Neural progenitor cell (in vitro differentiated cells): Measurements from ENCODE around the gene TMEM121B. TPM values are rescaled to one million over a fixed set of nuclear protein-coding genes. Genes with fewer than 3 reads are reported as not detected.

Experiments used
- DNase-seq: peaks from one replicate; pipeline ENCODE4 v3.0.0-alpha.2; 2016; ENCODE audit warnings: low spot score
- H2AFZ ChIP-seq: fragments of 200-600 bp; sonication (generic); replicated peaks from 2 replicates; pipeline ENCODE4 v1.6.1; 2016; ENCODE audit warnings: antibody characterized with exemption
- H3F3A ChIP-seq: fragments of 200-600 bp; sonication (generic); 2 replicates; pipeline ENCODE4 v1.6.1; 2016; ENCODE audit warnings: antibody characterized with exemption, low read depth
- H3K27ac ChIP-seq: fragments of 200-600 bp; sonication (generic); 2 replicates; pipeline ENCODE4 v1.5.1; 2016; ENCODE audit warnings: mild to moderate bottlenecking
- H3K27me3 ChIP-seq: fragments of 200-600 bp; sonication (generic); 2 replicates; pipeline ENCODE4 v1.6.1; 2016; ENCODE audit warnings: mild to moderate bottlenecking, moderate library complexity
- H3K36me3 ChIP-seq: fragments of 200-600 bp; sonication (generic); 2 replicates; pipeline ENCODE4 v1.5.1; 2016
- H3K4me1 ChIP-seq: fragments of 200-600 bp; sonication (generic); 2 replicates; pipeline ENCODE4 v1.6.1; 2016; ENCODE audit warnings: mixed run types
- H3K4me2 ChIP-seq: fragments of 200-600 bp; sonication (generic); 2 replicates; pipeline ENCODE4 v1.6.1; 2016
- H3K4me3 ChIP-seq: fragments of 200-600 bp; sonication (generic); 2 replicates; pipeline ENCODE4 v1.5.1; 2016
- H3K79me2 ChIP-seq: fragments of 200-600 bp; sonication (generic); 2 replicates; pipeline ENCODE4 v1.6.1; 2016; ENCODE audit warnings: low read depth
- H3K9ac ChIP-seq: fragments of 200-600 bp; sonication (generic); 2 replicates; pipeline ENCODE4 v1.6.1; 2016
- H3K9me3 ChIP-seq: fragments of 200-600 bp; sonication (generic); 2 replicates; pipeline ENCODE4 v1.5.1; 2016; ENCODE audit warnings: low read depth
- H4K20me1 ChIP-seq: fragments of 200-600 bp; sonication (generic); 2 replicates; pipeline ENCODE4 v1.6.1; 2016; ENCODE audit warnings: low read depth
- H3K27ac Mint-ChIP-seq: 3 replicates; pipeline ENCODE4 v1.8.0; 2021; ENCODE audit warnings: mixed read lengths
- H3K27me3 Mint-ChIP-seq: 2 replicates; pipeline ENCODE4 v1.8.0; 2022; ENCODE audit warnings: low read depth, mild to moderate bottlenecking, inconsistent platforms, moderate library complexity, mixed read lengths; ENCODE audit not compliant: insufficient read depth
- H3K36me3 Mint-ChIP-seq: 3 replicates; pipeline ENCODE4 v1.8.0; 2021; ENCODE audit warnings: mixed read lengths
- H3K4me1 Mint-ChIP-seq: 3 replicates; pipeline ENCODE4 v1.8.0; 2021; ENCODE audit warnings: mixed read lengths
- H3K4me3 Mint-ChIP-seq: 3 replicates; pipeline ENCODE4 v1.8.0; 2021; ENCODE audit warnings: mild to moderate bottlenecking, moderate library complexity, mixed read lengths
- H3K9me3 Mint-ChIP-seq: 3 replicates; pipeline ENCODE4 v1.8.0; 2020; ENCODE audit warnings: mixed read lengths
- EZH2 ChIP-seq: fragments of 200-600 bp; sonication (generic); IDR thresholded peaks from 2 replicates; pipeline ENCODE4 v1.6.1; 2017; ENCODE audit warnings: antibody characterized with exemption, mild to moderate bottlenecking, moderate library complexity
- EZH2phosphoT487 ChIP-seq: fragments of 200-600 bp; sonication (generic); IDR thresholded peaks from 2 replicates; pipeline ENCODE4 v1.6.1; 2017; ENCODE audit warnings: antibody characterized with exemption
- total RNA-seq: library from RNA; depleted of rRNA; stranded (reverse); fragments of >200 nt; gene quantifications from 2 replicates; pipeline ENCODE4 v1.2.3, GENCODE V29; 2015; ENCODE audit warnings: low replicate concordance
- TF ChIP-seq, protein P1 (sequence below): fragments of 200-600 bp; sonication (generic); IDR thresholded peaks from 2 replicates; pipeline ENCODE4 v1.5.1; 2017; ENCODE audit warnings: antibody characterized with exemption, mild to moderate bottlenecking

Gene TMEM121B
- total RNA-seq, 1 donor from 2014 or later = 2.8 TPM

DNA sequence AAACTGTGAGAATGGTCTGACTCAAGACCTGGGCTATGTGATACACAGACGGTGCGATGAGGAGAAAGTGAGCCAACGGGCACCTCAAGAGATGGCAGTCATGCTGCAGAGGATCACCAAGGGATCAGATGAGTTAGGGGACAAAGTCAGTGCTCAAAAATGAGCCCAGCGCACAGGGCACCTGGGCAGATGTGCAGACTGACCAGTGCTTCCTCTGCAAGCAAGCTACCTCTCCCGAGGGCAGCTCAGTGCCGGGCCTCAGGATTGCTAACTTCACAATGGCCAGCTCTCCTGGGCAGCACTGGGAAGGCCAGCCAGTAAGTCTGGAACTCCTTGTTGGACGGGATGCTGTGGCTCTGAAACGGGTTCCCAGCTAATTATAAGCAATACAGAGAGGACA lies 22.7 kb upstream of the TMEM121B start:
- TF ChIP-seq, protein P1, sequence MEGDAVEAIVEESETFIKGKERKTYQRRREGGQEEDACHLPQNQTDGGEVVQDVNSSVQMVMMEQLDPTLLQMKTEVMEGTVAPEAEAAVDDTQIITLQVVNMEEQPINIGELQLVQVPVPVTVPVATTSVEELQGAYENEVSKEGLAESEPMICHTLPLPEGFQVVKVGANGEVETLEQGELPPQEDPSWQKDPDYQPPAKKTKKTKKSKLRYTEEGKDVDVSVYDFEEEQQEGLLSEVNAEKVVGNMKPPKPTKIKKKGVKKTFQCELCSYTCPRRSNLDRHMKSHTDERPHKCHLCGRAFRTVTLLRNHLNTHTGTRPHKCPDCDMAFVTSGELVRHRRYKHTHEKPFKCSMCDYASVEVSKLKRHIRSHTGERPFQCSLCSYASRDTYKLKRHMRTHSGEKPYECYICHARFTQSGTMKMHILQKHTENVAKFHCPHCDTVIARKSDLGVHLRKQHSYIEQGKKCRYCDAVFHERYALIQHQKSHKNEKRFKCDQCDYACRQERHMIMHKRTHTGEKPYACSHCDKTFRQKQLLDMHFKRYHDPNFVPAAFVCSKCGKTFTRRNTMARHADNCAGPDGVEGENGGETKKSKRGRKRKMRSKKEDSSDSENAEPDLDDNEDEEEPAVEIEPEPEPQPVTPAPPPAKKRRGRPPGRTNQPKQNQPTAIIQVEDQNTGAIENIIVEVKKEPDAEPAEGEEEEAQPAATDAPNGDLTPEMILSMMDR = no peak
- TF ChIP-seq EZH2 (no peak), EZH2phosphoT487 (no peak)
- Mint-ChIP-seq H3K27me3 (no peaks in the 10 kb centered on the region), H3K27ac (no peak overlapping the region), H3K9me3 (no peaks in the 10 kb centered on the region), H3K4me1 (no peaks in the 10 kb centered on the region), H3K4me3 (no peak overlapping the region), H3K36me3 (peaks cover 21% of the 10 kb centered on the region)
- Histone ChIP-seq H3K4me1 (no peaks in the 10 kb centered on the region), H3K27me3 (no peaks in the 10 kb centered on the region), H4K20me1 (peaks cover 14% of the 10 kb centered on the region), H3K4me2 (no peak overlapping the region), H3F3A (no peaks in the 10 kb centered on the region), H3K4me3 (no peak overlapping the region), H3K9ac (no peak overlapping the region), H3K27ac (no peak overlapping the region), H3K9me3 (no peaks in the 10 kb centered on the region), H3K79me2 (peaks cover 12% of the 10 kb centered on the region), H3K36me3 (no peaks in the 10 kb centered on the region), H2AFZ (no peak overlapping the region)
- DNase-seq = no peak

DNA sequence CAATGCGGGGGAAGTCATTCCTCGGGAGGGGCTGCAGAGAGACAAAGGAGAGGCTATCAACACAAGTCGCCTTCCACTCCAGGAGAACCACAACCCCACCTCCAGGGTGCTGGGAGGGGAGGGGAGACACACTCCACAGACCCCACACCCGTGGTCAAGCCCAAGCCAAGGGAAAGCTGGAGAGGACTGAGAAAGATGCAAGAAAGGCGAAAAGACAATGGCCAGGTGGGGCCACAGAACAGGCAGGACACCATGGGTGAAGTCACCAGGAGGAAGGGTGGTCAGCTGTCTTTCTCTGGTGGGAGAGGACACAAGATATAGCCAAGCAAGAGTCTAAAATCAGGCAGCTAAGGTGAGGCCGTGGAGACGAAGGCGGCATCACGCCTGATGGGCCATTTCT lies 21.9 kb upstream of the TMEM121B start:
- H3K9ac ChIP-seq = no peak overlapping the region
- H4K20me1 ChIP-seq = peaks cover 11% of the 10 kb centered on the region
- H3K4me2 ChIP-seq = no peak overlapping the region
- Mint-ChIP-seq H3K4me1 (no peaks in the 10 kb centered on the region), H3K27ac (no peak overlapping the region), H3K9me3 (no peaks in the 10 kb centered on the region), H3K4me3 (no peak overlapping the region), H3K27me3 (no peaks in the 10 kb centered on the region), H3K36me3 (peaks cover 21% of the 10 kb centered on the region)
- TF ChIP-seq EZH2 (no peak), EZH2phosphoT487 (no peak)
- TF ChIP-seq, protein P1 = no peak
- peaks cover 5% of the 10 kb centered on the region for H3K79me2 ChIP-seq
- H3K36me3 ChIP-seq = no peaks in the 10 kb centered on the region
- no peaks in the 10 kb centered on the region for H3K27me3 ChIP-seq
- H3K27ac ChIP-seq = no peak overlapping the region
- no peaks in the 10 kb centered on the region for H3F3A ChIP-seq
- H3K9me3 ChIP-seq = no peaks in the 10 kb centered on the region
- H3K4me1 ChIP-seq = no peaks in the 10 kb centered on the region
- H2AFZ ChIP-seq = no peak overlapping the region
- no peak for DNase-seq
- H3K4me3 ChIP-seq = no peak overlapping the region

DNA sequence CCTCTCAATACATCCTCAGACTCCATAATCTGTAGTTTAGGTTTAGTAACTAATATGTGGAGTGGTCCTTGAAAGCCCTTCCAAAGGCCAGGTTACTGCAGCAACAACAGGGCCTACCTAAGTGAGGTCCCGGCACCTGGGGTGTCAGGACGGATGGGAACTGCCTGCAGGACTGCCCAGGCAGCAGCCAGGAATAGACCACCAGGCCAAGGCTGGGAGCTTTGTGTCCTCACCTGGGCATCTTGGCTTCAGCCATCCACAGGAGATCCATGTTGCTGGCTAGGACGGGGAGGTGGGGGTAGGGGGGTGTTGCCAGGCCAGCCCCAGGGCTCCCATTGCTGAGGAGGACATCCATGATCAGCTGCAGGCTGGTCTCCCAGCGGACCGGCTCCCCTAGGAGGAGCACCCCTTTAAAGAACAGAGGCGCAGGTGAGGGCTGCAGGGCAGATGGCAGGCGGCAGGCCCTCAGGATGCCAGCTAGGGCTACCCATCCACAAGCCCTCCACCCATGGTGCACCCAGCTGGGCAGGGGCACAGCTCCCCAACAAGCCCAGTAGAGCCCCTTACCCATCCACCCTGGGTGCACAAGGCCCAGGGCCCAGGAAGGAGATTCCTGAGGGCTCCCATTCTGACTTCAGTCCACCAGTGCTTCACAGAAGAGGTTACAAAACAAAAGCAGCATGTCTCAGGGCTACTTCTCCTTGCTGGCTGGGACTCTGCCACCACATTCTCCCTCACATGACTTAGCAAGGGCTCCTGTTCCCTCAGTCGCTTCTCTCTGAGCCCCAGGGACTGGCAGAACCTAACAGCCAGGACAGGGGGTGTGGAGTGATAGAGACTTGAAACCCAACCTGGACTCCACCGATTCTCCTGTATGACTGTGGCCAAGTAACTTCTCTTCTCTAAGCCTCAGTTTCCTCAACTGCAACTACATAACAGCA lies 19.9 kb upstream of the TMEM121B start:
- Histone ChIP-seq H3K9ac (no peak overlapping the region), H3K4me1 (no peaks in the 10 kb centered on the region), H4K20me1 (peaks cover 15% of the 10 kb centered on the region), H3F3A (no peaks in the 10 kb centered on the region), H3K27me3 (no peaks in the 10 kb centered on the region), H3K79me2 (no peaks in the 10 kb centered on the region), H3K9me3 (no peaks in the 10 kb centered on the region), H2AFZ (no peak overlapping the region), H3K4me3 (no peak overlapping the region), H3K4me2 (no peak overlapping the region), H3K36me3 (no peaks in the 10 kb centered on the region), H3K27ac (no peak overlapping the region)
- Mint-ChIP-seq H3K4me1 (no peaks in the 10 kb centered on the region), H3K4me3 (no peak overlapping the region), H3K27me3 (no peaks in the 10 kb centered on the region), H3K9me3 (no peaks in the 10 kb centered on the region), H3K27ac (no peak overlapping the region), H3K36me3 (peaks cover 24% of the 10 kb centered on the region)
- TF ChIP-seq EZH2phosphoT487 = no peak
- TF ChIP-seq, protein P1 = no peak
- TF ChIP-seq EZH2 = no peak
- DNase-seq = no peak
